PFSK-1 (cell line): ENCODE results near the gene HSD17B4.

Source experiments
- FOXP2 ChIP-seq: optimal IDR thresholded peaks from 2 replicates; pipeline ENCODE3; 2011; ENCODE audit warnings: borderline replicate concordance, control low read depth, inconsistent platforms; ENCODE audit not compliant: insufficient read depth; ENCODE audit errors: extremely low read length, extremely low read depth
- POLR2AphosphoS5 ChIP-seq: IDR thresholded peaks from 2 replicates; pipeline ENCODE4 v1.6.1; 2012; ENCODE audit warnings: low read depth, mild to moderate bottlenecking, control low read depth, low read length, moderate library complexity
- REST ChIP-seq, 2 experiments: IDR thresholded peaks; 2 replicates each; pipeline versions ENCODE4 v1.6.1 to v1.8.0; 2011 to 2012; ENCODE audit warnings: low read depth in 2 of 2, low read length in 2 of 2, control low read depth in 1 of 2, inconsistent platforms in 1 of 2, mild to moderate bottlenecking in 1 of 2, moderate library complexity in 1 of 2; ENCODE audit not compliant: insufficient read depth in 1 of 2
- SIN3A ChIP-seq: IDR thresholded peaks from 2 replicates; pipeline ENCODE4 v1.6.1; 2012; ENCODE audit warnings: mild to moderate bottlenecking, low read length, moderate library complexity, borderline replicate concordance; ENCODE audit not compliant: insufficient read depth
- TAF1 ChIP-seq: IDR thresholded peaks from 2 replicates; pipeline ENCODE4 v1.6.1; 2012; ENCODE audit warnings: low read length, control low read depth, borderline replicate concordance; ENCODE audit not compliant: insufficient read depth

DNA sequence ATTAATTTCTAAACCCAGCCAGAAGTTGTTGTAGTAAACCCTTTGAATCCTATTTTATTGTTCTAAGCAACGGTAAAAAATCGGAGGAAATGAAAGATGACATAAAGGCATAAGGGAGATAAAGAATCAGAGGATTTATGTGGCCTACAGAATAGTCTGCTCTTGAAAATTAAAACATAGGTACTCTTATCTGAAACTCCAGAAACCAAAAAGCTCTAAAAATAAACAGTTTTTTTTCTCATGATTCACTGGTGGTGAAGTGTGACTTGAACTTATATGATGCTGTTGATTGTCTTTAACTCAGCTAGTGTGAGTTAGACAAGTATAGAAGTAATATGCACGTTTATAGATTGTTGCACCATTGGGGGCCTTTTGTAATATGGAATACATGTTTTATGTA, 80.3 kb downstream of the HSD17B4 start:
- TF ChIP-seq REST (IDR thresholded peaks at IDR 0.05; ENCODE audit: insufficient read depth in 1 of 2, low read depth in 2 of 2, low read length in 2 of 2) (no peak), POLR2AphosphoS5 (no peak), FOXP2 (no peak), SIN3A (no peak), TAF1 (no peak)
